ENCODE measurements around the gene KRT4.
"Not testable (repeated sequence)": the region's sequence is repeated elsewhere in the genome, so short reads cannot be mapped to it uniquely, and the experiment has no call there.

KRT4 gene

DNA sequence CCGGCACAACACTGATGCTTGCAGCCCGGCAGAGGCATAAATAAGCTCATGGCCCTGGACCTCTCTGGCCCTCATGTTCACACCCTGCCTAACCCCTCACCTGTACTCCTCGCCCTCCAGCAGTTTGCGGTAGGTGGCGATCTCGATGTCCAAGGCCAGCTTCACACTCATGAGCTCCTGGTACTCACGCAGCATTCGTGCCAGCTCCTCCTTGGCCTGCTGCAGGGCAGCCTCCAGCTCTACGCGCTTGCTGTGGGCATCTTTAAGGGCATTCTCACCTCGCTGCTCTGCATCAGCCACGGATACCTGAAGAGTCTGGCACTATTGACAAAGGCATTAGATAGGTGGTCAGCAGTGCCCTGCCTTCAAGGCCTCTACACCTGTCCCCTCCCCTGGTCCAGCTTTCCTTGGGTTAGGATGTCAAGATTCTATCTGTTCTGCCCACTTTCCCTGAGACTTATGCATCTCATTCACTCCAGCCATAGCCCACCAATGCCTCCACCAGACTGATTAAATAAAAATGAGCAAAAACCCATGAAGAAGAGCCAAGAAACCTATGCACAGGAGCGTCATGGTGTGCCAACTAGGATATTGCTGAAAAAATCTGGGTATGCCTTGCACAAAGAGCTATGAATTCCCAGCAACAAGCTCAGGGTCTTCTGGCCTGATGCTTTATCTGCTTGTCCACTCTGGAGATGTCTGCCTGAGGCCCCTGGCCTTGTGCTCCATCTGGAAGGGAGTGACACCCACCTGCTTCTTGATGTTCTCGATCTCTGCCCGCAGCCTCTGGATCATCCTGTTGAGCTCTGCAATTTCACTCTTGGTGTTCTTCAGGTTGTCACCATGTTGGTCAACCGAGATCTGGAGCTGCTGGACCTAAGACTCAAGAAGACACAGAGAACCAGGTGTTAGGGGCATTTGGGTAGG is 6.1 kb downstream of the KRT4 start:
- DNase-seq (ENCODE audit: low spot score): no peak

DNA sequence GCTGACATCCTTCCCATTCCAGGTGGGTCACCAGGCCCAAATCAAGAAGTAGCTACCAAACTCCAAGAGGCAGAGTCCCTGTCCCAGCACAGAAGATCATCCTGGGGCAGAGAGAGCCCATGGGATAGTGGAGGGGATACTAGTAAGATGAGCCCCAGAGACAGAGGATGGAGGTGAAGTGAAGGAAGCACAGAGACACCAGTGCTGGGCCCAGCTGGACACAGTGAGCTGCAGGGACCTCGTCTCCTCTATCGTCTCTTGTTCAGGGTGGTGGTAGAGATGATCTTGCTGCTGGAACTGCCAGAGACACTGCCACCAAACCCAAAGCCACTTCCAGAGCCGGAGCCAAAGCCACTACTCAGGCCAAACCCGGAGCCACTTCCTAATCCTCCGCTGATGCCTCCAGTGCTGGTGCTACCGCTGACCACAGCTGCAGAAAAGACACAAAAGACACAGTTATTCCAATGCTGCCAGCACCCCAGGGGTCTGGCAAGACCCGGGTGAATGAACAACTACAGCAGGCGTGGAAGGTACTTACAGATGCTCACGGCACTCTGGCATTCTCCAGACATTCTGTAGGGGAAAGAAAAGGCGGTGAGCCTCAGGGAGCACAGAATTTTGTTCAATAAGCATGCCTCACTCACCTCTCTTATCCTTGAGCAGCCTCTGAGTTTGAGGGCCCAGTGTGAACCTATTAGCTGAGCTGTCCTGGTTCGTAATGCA is 6.9 kb downstream of the KRT4 start:
- DNase-seq (ENCODE audit: low spot score): no peak

DNA sequence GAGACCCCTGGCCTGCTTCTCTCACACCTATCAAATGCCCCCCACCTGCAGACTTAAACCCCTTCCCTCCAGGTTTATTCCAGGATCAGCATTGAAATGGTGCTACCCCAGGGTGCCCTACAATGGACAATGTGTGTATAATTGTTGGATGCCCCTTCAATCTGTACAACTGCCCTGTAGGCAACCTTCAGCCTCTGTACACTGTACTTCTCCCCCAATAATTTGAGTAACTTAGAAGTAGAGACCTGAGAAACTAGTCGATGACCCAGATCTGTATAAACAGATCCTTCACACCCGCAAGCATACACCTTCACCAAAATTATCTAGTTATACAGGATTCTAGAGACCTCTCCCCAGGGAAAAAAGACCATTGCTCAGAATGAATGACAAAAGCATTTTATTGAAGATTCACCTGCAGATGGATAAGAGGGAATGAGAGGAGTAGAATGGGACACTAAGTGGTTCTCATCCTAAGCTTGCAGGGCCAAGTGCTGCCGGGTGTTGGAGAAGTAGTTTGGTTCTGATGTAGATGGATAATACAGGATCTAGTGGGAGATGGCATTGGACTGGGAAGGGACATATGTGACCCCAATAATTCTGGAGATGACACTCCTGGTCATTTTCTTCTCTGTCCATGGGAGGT is 7.6 kb downstream of the KRT4 start:
- DNase-seq (ENCODE audit: low spot score): no peak

DNA sequence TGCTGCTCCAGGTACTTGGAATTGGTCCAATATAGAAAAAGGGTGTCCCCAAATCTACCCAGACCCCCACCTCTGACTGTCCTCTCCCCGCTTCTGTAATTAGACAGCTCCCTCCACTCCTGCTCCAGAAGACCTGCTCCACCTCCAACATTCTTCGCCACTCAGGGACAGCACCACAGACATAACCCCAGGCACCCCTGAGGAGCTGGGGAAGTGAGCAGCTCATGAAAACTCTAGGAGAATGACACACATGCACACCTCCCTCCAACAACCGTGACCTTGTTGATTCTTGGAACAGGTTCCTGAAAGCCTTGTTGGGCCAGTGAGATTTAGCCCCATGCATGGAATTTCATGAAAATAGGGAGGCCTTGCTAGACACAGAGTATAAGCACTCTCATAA is 8.2 kb downstream of the KRT4 start:
- no peak for DNase-seq (ENCODE audit: low spot score)

DNA sequence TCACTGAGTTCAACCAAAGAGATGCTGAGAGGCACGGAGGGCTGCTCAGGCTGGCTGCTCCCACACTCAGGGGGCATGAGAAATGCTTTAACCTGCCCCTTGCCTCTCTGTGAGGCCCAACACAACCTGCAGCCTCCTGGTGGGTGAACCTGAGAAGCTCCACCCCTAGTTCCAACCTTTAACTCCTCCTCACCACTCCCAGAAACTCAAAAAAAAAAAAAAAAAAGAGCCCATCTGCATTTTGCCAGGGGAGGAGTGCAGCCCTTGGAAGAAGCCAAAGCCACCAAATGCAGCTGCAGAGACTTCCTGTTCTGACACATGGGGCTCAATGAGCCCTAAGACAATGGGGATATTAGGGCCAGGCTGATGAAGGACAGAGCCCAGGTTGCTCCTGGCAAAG is 8.9 kb downstream of the KRT4 start:
- DNase-seq (ENCODE audit: low spot score): no peak

DNA sequence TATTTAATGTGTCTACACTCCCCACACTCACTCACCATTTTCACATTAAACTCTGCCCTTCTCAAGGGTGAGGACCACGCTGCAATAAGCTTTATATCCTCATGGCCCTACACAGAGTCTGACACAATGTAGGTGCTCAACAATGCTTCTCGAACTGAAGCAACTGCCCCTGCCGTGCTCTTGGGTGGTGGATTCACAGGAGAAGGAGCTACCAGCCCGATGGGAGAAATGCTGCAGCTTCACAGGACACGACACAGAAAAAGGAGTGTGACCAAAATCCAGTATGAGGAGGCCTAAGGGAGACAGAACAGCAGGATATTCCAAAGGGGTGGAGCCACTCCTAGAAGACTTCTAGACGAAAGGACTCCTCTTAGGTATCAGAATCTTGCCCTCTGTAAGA is 11.5 kb downstream of the KRT4 start:
- no peak for DNase-seq (ENCODE audit: low spot score)

DNA sequence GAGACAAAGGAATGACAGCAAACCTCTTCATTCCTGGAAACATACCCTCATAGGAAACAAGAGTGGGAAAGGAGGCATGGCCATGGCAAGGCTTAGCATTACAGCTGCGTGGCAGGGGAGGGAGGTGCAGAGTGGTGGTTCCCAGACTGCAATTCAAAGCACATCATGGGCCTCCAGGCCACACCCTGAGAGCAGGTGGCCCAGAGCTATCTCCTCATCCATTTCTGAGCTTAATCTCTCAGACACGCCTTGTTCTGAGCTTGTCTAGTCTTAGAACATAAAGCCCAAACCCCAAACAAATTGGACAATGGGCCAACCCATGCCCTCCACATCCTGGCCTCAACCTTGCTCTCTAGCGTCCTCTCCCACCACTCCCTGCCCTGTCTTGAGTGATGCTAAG is 12.1 kb downstream of the KRT4 start:
- DNase-seq (ENCODE audit: low spot score): no peak

DNA sequence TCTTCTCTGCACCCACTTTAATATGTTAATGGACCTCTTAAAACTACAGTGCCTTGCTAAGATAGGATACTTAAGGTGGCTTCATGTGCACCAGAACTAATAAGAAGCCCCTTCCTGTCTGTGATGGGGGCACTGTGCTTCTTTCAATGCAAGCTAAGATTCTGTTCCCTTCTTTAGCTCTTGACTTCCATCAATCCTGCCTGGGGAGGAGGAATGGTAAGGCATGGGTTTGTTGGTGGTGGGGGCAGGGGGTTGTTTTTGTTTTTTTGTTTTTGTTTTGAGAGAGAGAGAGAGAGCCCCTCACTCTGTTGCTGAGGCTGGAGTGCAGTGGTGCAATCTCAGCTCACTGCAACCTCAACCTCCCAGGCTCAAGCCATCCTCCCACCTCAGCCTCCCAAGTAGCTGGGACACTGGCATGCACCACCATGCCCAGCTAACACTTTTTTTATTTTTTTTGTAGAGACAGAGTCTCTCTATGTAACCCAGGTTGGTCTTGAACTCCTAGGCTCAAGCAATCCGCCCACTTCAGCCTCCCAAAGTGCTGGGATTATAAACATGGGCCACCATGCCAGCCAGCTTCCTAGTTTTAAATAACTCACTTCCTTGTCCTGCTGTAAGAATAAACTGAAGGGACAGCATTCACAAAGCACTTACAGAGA is 13.5 kb downstream of the KRT4 start:
- DNase-seq (ENCODE audit: low spot score): no peak

DNA sequence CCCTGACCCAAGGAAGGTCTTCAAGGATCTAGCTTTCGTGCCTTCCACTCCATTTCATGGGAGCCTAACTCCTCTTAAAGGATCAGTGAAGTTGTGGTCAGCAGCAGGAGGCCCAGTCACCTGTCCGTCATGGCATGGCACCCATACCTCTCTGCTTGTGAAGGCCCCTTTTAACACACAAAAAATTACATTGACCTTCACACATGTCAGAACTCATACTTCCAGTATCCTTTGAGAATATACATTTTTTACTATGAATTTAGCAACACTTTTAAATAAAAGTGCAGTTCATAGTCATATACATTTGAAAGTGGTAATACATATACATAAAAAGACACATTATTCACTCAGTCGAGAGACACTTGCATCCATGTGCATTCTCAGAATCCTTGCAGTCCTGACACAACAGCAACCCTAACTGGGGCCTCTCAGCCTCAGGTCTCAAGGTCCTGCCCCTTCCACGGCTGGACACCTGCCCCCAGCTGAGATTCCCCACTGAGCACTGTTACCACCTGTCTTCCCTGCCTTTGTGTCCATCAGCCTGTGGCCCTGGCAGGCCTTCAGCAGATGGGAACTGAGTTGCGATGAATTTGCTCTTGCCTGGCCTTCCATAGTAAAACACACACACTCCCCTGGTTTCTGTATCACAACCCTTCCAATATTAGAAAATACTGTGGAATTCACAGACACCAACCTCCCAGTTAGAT is 14.3 kb downstream of the KRT4 start:
- no peak for DNase-seq (ENCODE audit: low spot score)

DNA sequence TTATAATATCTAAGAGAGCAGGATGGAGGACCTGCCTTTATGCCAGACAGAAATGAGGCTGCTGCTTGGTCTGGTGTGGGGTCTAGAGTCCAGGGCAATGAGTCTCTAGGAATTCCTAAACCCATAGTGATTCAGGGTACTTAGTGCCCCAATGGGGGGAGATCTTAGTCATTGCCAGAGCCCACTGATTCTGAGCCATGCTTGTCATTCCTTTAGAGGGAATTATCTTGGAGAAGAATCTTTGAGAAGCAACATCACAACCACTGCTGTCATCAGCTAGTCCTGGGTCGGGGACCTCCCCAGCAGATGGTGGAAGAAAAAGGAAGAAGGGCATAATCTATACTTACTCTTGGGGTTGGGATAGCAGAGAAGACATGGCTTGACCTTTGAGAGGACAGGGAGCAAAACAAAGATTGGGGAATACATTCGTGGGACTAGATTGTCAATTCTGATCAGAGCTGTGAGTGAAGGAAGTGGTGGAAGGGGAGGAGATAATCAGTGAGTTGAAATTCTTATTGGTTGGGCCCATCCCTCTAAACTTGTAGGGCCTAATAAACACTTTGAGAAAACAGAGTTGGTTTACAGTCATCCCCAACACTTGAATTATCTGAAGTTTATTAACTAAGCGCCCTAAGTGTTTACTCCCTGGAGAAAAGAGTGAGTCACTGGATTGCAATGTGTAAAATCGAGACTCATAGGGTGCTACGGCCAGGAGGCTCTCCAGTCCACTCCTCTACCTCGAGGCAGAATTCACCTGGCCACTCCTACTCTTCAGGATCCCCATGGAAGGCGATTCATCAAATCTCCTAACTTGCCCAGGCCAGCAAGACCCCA is 15.0 kb downstream of the KRT4 start:
- peak; percentile 20 for DNase-seq (ENCODE audit: low spot score)

DNA sequence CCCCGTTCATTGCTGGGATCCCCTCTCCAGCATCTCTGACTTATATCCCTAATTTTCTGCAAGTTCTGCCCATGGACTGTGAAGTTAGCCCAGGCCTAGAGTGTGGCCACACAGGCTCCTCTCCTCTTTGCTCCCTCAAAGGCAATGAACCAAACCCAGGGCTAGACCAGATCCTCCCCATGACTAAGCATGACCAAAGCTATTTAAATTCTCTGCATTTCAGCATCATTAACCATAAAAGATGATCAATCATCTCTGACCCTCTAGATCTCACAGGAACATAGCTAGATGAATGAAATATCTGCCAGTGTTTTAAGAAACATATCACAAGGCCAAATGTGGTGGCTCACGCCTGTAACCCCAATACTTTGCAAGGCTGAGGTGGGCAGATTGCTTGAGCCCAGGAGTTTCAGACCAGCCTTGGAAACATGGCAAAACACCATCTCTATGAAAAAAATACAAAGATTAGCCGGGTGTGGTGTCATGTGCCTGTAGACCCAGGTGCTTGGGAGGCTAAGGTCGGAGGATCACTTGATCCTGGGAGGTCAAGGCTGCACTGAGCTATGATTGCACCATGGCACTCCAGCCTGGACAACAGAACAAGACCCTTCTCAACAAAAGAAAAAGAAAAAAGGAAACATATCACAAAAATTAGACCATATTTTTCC is 15.8 kb downstream of the KRT4 start:
- DNase-seq (ENCODE audit: low spot score): no peak

DNA sequence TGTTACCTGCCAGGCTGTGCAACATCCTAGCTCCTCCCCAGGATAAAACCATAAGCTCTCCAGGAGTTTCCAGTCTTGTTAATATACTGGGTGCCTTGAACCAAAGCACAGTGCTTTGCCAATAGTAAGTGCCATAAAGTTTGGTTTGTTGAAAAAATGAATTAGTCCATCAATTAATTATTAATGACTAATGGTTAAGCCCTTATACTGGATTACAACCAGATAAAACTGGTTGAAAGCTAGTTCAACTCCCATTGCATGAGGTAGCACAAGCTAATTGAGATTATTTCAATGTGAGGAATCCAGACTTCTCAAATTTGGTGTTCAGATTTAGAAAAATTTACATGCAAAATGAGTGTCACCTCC is 16.4 kb downstream of the KRT4 start:
- no peak for DNase-seq (ENCODE audit: low spot score)

DNA sequence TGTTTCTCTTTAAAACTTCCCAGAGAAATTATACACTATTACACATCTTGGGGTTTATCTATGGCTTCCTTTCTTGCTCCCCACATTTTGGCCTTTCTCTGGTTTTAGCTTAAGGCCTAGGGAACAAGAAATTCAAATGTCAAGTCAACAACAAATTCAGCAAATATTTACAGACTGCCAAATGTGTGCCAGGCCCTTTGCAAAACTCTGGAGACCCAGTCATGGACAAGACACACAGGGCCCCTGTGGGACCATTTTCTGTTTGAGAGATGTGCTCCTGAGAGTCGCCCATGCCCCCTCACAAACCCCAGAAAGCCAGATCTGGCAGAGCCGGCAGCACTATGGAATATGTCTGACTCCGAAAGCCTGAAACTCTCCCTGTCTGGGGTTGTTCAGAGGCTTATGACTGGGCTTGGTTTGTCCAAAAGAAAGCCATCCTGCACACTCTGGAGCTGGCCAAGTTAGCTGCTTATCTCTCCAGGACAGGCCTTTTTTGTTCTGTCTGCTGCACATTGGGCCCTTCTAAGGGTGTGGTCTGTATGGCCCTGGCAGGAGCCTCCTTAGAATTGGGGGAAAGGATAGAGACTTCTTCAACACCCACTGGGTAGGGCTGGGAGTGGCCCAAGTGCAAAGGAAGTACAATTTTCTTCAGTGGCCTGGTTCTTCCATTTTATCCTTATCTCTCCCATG is 16.9 kb downstream of the KRT4 start:
- DNase-seq (ENCODE audit: low spot score): no peak

DNA sequence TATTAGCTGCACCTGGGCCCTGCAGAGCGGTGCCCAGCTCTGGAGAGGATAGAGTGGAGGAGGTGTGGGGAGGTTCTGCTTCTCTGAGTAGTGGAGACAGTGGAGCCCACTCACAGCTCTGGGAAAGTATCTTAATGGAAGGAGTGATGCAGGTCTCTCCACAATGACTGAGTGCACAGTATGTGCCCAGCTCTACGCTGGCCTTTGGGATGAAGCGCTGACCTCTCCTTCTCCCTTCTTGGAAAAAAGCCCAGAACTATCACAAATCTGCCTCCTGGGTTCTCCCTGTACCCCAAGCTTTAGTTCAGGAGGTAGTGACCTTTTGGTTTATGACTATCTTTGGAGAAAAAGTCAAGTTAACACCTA is 17.5 kb downstream of the KRT4 start:
- DNase-seq (ENCODE audit: low spot score): no peak

DNA sequence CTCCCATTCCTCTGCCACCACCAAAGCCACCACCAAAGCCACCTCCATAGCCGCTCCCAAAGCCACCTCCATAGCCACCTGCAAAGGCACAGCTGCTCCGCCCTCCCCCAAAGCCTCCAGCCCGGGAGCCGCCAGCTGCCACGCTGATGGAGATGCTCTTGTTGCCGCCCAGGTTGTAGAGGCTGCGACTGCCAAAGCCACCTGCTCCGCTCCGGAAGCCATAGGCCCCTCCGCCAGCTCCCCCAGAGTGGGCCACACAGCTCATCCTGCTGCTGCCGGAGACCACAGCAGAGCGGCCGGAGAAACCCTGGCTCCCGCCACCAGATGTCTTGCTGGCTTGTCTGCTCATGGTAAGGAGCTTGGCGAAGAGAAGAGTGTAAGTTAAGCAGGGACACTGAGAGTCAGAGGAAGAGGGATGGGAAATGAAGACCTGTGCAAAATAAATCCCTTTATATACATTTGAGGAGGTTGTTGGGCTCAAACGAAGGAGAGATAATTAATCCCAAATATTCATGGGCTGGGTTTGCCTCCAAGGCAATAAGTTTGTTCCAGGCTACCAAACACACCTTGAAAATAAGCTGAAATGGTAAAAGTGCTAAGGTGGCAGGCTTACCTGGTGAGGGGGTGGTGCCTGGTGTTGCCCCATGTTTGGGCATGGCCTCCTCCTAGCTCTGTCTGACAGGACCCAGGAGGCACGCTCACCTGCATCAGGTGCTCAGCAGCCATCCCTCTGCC is 18.1 kb downstream of the KRT4 start, which contains the start of gene KRT3:
TSS of gene KRT3 (minus strand) at position 424 of the 735 bp plus-strand sequence. CDS start at position 349, 75 bp downstream.
- no peak for DNase-seq (ENCODE audit: low spot score)

DNA sequence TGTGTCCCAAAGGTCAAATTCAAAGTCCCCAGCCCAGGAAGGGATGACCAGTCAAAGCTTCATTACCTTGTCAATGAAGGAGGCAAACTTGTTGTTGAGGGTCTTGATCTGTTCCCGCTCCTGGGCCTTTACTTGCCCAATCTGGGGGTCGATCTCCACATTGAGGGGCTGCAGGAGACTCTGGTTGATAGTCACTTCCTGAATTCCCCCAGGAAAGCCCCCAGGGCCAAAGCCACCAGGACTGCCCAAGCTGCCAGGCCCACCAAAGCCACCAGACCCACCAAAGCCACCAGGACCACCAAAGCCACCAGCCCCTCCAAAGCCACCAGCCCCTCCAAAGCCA is 18.6 kb downstream of the KRT4 start:
- DNase-seq (ENCODE audit: low spot score): not testable (repeated sequence)

DNA sequence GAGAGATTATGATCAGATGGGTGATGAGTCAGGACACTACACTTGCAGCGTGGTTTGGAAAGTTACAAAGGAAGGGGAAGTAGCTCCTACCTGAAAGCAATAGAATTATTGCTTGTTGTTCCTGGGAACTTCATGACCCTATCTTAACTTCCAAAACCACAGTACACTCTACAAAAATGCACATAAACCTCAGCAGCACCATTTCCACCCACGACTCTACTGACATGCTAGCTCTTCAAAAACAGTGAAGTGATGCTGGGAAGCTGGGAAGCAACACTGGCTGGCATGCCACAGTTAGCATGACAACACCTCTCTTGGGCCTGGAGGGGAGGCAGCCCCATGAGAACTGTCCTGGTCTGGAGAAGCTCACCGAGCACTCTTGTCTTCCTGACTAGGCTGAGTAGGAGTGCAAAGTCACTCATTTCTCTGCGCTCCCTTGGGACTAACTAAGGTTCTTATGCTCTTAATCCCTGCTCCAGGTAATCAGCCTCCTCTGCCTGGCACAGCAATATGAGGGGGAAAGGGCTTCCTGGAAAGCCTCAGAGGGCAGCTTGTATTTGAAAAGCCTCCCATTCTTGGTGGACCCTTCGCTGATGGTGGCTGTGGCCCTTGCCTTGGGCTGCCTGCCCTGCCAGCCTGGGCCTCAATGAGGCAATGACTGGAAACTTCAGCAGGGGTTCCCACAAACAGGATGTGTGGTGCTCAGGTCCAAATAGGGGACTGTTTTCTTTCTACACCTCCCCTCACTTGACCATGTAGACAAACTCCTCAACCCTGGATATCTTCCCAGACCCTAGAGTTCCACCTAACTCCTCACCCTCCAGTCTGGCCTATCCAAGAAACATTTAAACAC is 19.2 kb downstream of the KRT4 start:
- no peak for DNase-seq (ENCODE audit: low spot score)
